K562 (cell line): Measurements from ENCODE around the gene SPATA19. TPM values are rescaled to one million over a fixed set of nuclear protein-coding genes. Genes with fewer than 3 reads are reported as not detected.

Experiments
- ATAC-seq: fragments of 200-7000 bp; cut with Tn5 transposase; 3 replicates; pipeline ENCODE4 v1.9.1; 2020; ENCODE audit warnings: moderate library complexity
- BruUV-seq: library from RNA; stranded (reverse); fragments of 400-500 nt; replicated peaks from 2 replicates; lab custom pipeline; 2021; lab: Mats Ljungman, UMichigan
- CTCF ChIA-PET: fragments of 300-600 bp; formaldehyde crosslinking; extraction: SDS; loops from one replicate; lab custom pipeline; 2021; ENCODE audit warnings: low intra/inter-chr PET ratio; lab: Yijun Ruan, JAX
- POLR2A ChIA-PET: fragments of 300-600, 350-650 bp; sonication (Branson Sonifier 250); formaldehyde crosslinking; extraction: SDS; loops from one replicate; lab custom pipeline; 2021; ENCODE audit warnings: antibody characterized with exemption, inconsistent platforms; lab: Yijun Ruan, JAX
- DNase-seq, 4 experiments: peaks; one replicate each; pipeline versions ENCODE4 v3.0.0 to v3.0.0-alpha.2; 2011 to 2018; ENCODE audit warnings: low spot score in 3 of 4, mixed read lengths in 3 of 4; ENCODE audit errors: extremely low read depth in 1 of 4
- FAIRE-seq: peaks from 2 replicates; lab custom pipeline; 2011; peaks lifted over from hg19 to GRCh38; lab: Jason Lieb, UNC
- H2AFZ ChIP-seq: 2 replicates; pipeline ENCODE4 v1.6.0; 2011; ENCODE audit warnings: low read depth, low read length, control low read depth, inconsistent platforms
- H3K27ac ChIP-seq: fragments of 200-600 bp; 3 replicates; pipeline ENCODE4 v1.8.0; 2011; ENCODE audit warnings: low read depth, mild to moderate bottlenecking, control low read depth, inconsistent platforms, low read length, moderate library complexity, mixed read lengths; ENCODE audit errors: extremely low read depth
- H3K27me3 ChIP-seq, 2 experiments: fragments of 300-600 bp in 1 of 2; 2 replicates in 1 of 2; 3 replicates in 1 of 2; pipeline versions ENCODE4 v1.6.0 to v1.8.0; 2011; ENCODE audit warnings: inconsistent platforms in 2 of 2, low read length in 2 of 2, mild to moderate bottlenecking in 1 of 2, mixed read lengths in 1 of 2, moderate library complexity in 1 of 2; ENCODE audit not compliant: control insufficient read depth in 2 of 2, insufficient read depth in 2 of 2
- H3K36me3 ChIP-seq: fragments of 300-600 bp; 3 replicates; pipeline ENCODE4 v1.8.0; 2011; ENCODE audit warnings: mild to moderate bottlenecking, low read length, inconsistent platforms; ENCODE audit not compliant: control insufficient read depth, insufficient read depth
- H3K4me1 ChIP-seq, 2 experiments: fragments of 200-600 bp in 1 of 2; replicated peaks in 1 of 2; 2 replicates in 1 of 2; 3 replicates in 1 of 2; pipeline versions ENCODE4 v1.5.1 to v1.8.0; 2011; ENCODE audit warnings: inconsistent platforms in 2 of 2, low read length in 2 of 2, mild to moderate bottlenecking in 1 of 2, mixed read lengths in 1 of 2, moderate library complexity in 1 of 2; ENCODE audit not compliant: control insufficient read depth in 2 of 2, insufficient read depth in 2 of 2
- H3K4me2 ChIP-seq: 2 replicates; pipeline ENCODE4 v1.6.1; 2011; ENCODE audit warnings: low read length, control low read depth, inconsistent platforms, mixed read lengths; ENCODE audit not compliant: insufficient read depth
- H3K4me3 ChIP-seq: fragments of 200-600 bp; sonication (generic), shearing (Covaris generic); 2 replicates; pipeline ENCODE4 v1.5.1; 2016; ENCODE audit warnings: control low read depth, inconsistent platforms
- H3K79me2 ChIP-seq: fragments of 200-600 bp; 3 replicates; pipeline ENCODE4 v1.8.0; 2011; ENCODE audit warnings: low read length, inconsistent platforms; ENCODE audit not compliant: control insufficient read depth, insufficient read depth
- H3K9ac ChIP-seq, 2 experiments: 2 replicates each; pipeline versions ENCODE4 v1.6.0 to v1.6.1; 2011; ENCODE audit warnings: low read depth in 2 of 2, low read length in 2 of 2, control low read depth in 1 of 2, inconsistent platforms in 1 of 2, mild to moderate bottlenecking in 1 of 2, mixed read lengths in 1 of 2; ENCODE audit not compliant: insufficient read depth in 1 of 2
- H3K9me1 ChIP-seq: one replicate; pipeline ENCODE4 v1.6.0; 2011; ENCODE audit warnings: inconsistent platforms, mild to moderate bottlenecking, low read length, moderate library complexity; ENCODE audit not compliant: control insufficient read depth, insufficient read depth
- H3K9me3 ChIP-seq: replicated peaks from 2 replicates; pipeline ENCODE4 v1.5.1; 2011; ENCODE audit warnings: low read depth, low read length, inconsistent platforms; ENCODE audit not compliant: control insufficient read depth, insufficient read depth
- H4K20me1 ChIP-seq: replicated peaks from 2 replicates; pipeline ENCODE4 v1.6.1; 2011; ENCODE audit warnings: low read length, inconsistent platforms, mixed read lengths; ENCODE audit not compliant: control insufficient read depth, insufficient read depth
- BRCA1 ChIP-seq, 2 experiments: fragments of 450-650 bp in 1 of 2; sonication (generic) in 1 of 2; formaldehyde crosslinking in 1 of 2; IDR thresholded peaks; 2 replicates each; pipeline versions ENCODE4 v1.5.0 to v1.6.1; 2017 to 2020; ENCODE audit warnings: mild to moderate bottlenecking in 1 of 2, missing genetic modification reagents in 1 of 2
- CBFA2T3 ChIP-seq: fragments of 450-650 bp; IDR thresholded peaks from 2 replicates; pipeline ENCODE4 v1.6.1; 2017
- CHD2 ChIP-seq: IDR thresholded peaks from 2 replicates; pipeline ENCODE4 v1.6.1; 2011; ENCODE audit warnings: low read depth, low read length
- CHD4 ChIP-seq: fragments of 200-600 bp; sonication (generic); IDR thresholded peaks from 3 replicates; pipeline ENCODE4 v1.6.1; 2012; ENCODE audit warnings: low read depth, mild to moderate bottlenecking, mixed read lengths, low read length, inconsistent platforms; ENCODE audit not compliant: insufficient read depth, insufficient replicate concordance, poor library complexity, severe bottlenecking
- HINFP ChIP-seq: fragments of 450-650 bp; conservative IDR thresholded peaks from 2 replicates; pipeline ENCODE4 v1.6.1; 2016; ENCODE audit warnings: missing genetic modification characterization, low read depth, mild to moderate bottlenecking, control low read depth, missing compliant biosample characterization
- NFE2 ChIP-seq: IDR thresholded peaks from 2 replicates; pipeline ENCODE4 v1.6.1; 2014; ENCODE audit warnings: antibody characterized with exemption, low read depth
- NFYB ChIP-seq: IDR thresholded peaks from 2 replicates; pipeline ENCODE4 v1.6.1; 2011; ENCODE audit warnings: mild to moderate bottlenecking, moderate library complexity; ENCODE audit not compliant: insufficient read length; ENCODE audit errors: extremely low read depth
- NR2F6 ChIP-seq: fragments of 450-650 bp; formaldehyde crosslinking; IDR thresholded peaks from 2 replicates; pipeline ENCODE4 v1.4.0; 2020; ENCODE audit warnings: mild to moderate bottlenecking
- SMARCB1 ChIP-seq: IDR thresholded peaks from 2 replicates; pipeline ENCODE4 v1.6.1; 2011; ENCODE audit warnings: improper control_type of control experiment, low read depth; ENCODE audit not compliant: insufficient read length
- SREBF1 ChIP-seq: fragments of 150-350 bp; IDR thresholded peaks from 2 replicates; pipeline ENCODE4 v1.6.1; 2014; ENCODE audit warnings: antibody characterized with exemption, low read depth, low read length, borderline replicate concordance
- ZFP1 ChIP-seq: fragments of 450-650 bp; formaldehyde crosslinking; IDR thresholded peaks from 2 replicates; pipeline ENCODE4 v1.4.0; 2020; ENCODE audit warnings: mild to moderate bottlenecking, mixed read lengths
- ZFP30 ChIP-seq: fragments of 250-450 bp; sonication (Bioruptor Pico); IDR thresholded peaks from 2 replicates; pipeline ENCODE4 v1.8.0; 2022; ENCODE audit warnings: moderate library complexity, mild to moderate bottlenecking, inconsistent platforms, borderline replicate concordance
- ZKSCAN1 ChIP-seq: fragments of 150-350 bp; IDR thresholded peaks from 2 replicates; pipeline ENCODE4 v1.6.1; 2016; ENCODE audit warnings: low read depth, low read length
- ZNF395 ChIP-seq: fragments of 200-800 bp; sonication (Bioruptor generic); IDR thresholded peaks from 2 replicates; pipeline ENCODE4 v1.6.1; 2017; ENCODE audit warnings: missing genetic modification characterization, missing compliant biosample characterization
- ZNF584 ChIP-seq: fragments of 200-800 bp; sonication (Bioruptor generic); IDR thresholded peaks from 2 replicates; pipeline ENCODE4 v1.6.1; 2016; ENCODE audit warnings: low read depth, mild to moderate bottlenecking, missing genetic modification characterization, missing compliant biosample characterization
- ZNF778 ChIP-seq: fragments of 450-650 bp; formaldehyde crosslinking; IDR thresholded peaks from 2 replicates; pipeline ENCODE4 v1.4.0; 2020; ENCODE audit warnings: mild to moderate bottlenecking, moderate library complexity
- ZSCAN29 ChIP-seq: fragments of 450-650 bp; IDR thresholded peaks from 2 replicates; pipeline ENCODE4 v1.6.1; 2017
- WGBS: fragments of 100-300 bp; shearing (Covaris generic); methylation state at CpG from one replicate; pipeline ENCODE4 v1.1.6; 2016; ENCODE audit warnings: low coverage, mixed read lengths; ENCODE audit not compliant: insufficient coverage; ENCODE audit errors: missing lambda C conversion rate; 5-methylcytosine and 5-hydroxymethylcytosine counted together
- in situ Hi-C: fragments of 300-500 bp; cut with MboI; formaldehyde crosslinking; loops from 4 replicates; pipeline ENCODE4 v1.15.0; 2018; ENCODE audit warnings: inconsistent platforms, mixed read lengths
- intact Hi-C: fragments of 100-400 bp; cut with micrococcal nuclease; formaldehyde crosslinking; loops from 2 replicates; pipeline ENCODE4 v1.14.2; 2022
- polyA plus RNA-seq, 8 experiments: library from polyadenylated mRNA; depleted of rRNA in 4 of 8; stranded (reverse) in 5 of 8; unstranded in 3 of 8; fragments of >200 nt; fragmentation: Nextera tagmentation in 2 of 8; fragmentation: Illumina TruSeq in 1 of 8; extraction: Ambion mirVana in 2 of 8; extraction: Trizol in 1 of 8; gene quantifications; 2 replicates each; pipeline versions ENCODE4 v1.2.1 to v1.2.3, GENCODE V29; 2011 to 2014; ENCODE audit warnings: inconsistent platforms in 1 of 8, missing spikeins in 1 of 8
- total RNA-seq, 7 experiments: library from RNA; depleted of rRNA in 6 of 7; stranded (reverse); fragments of >200 nt in 6 of 7; fragmentation: Illumina TruSeq in 2 of 7; extraction: Trizol in 2 of 7; gene quantifications; 2 replicates each; pipeline versions ENCODE4 v1.2.1 to v1.2.3, GENCODE V29; 2011 to 2021; ENCODE audit warnings: low replicate concordance in 1 of 7
- TF ChIP-seq, protein P1 (sequence below): fragments of 450-650 bp; IDR thresholded peaks from 2 replicates; pipeline ENCODE4 v1.6.1; 2018; ENCODE audit not compliant: partially characterized antibody

SPATA19 gene
- total and polyA plus RNA-seq, 9 of the 15 experiments (the other 6 are each of a cell fraction or from before 2014, with no cell fraction given): not detected

DNA sequence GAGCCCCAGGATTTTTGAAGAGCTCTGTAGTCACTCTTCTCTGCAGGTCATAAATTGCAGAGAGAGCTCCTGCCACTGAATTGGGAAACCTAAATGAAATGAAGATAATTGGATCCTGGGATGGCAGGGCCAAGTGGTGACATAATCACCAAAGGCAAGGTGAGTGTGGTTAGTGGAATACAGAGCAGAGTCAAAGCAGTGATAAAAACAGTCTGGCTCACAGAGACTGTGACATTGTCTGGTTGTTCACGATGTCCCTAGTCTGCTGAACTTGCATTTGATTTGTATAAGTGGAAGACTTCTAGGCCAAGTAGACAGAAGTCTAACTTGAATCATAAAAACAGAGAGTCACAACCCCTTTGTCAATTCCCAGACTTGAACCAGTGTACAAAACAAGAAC lies 26.8 kb upstream of the SPATA19 start:
- Histone ChIP-seq H4K20me1 (no peaks in the 10 kb centered on the region), H3K9me1 (no peaks in the 10 kb centered on the region), H3K4me1 (no peaks in the 10 kb centered on the region), H3K9ac (no peak overlapping the region), H3K27ac (no peak overlapping the region), H3K27me3 (no peaks in the 10 kb centered on the region), H3K4me2 (no peak overlapping the region), H3K36me3 (no peaks in the 10 kb centered on the region), H3K4me3 (no peak overlapping the region), H3K9me3 (no peaks in the 10 kb centered on the region), H2AFZ (no peak overlapping the region), H3K79me2 (no peaks in the 10 kb centered on the region)
- DNase-seq (no peak), FAIRE-seq (no peak), ATAC-seq (no peak)
- ChIA-PET CTCF (no interaction called here), POLR2A (no interaction called here)
- BruUV-seq: no TSS peak
- in situ Hi-C loops: no loop called here
- 0% methylated on average over 1 of the region's 1 CpG for WGBS
- intact Hi-C loops: no loop called here
- no peak for TF ChIP-seq SREBF1
- no peak for TF ChIP-seq CHD2
- TF ChIP-seq HINFP (tag): no peak
- no peak for TF ChIP-seq ZNF584 (CRISPR knock-in tag)
- no peak for TF ChIP-seq ZFP1 (CRISPR knock-in tag)
- TF ChIP-seq ZFP30 (CRISPR knock-in tag): no peak
- no peak for TF ChIP-seq CBFA2T3
- TF ChIP-seq BRCA1 (IDR thresholded peaks at IDR 0.05): no peak
- TF ChIP-seq BRCA1 (CRISPR knock-in tag; IDR thresholded peaks at IDR 0.05): no peak
- no peak for TF ChIP-seq NFE2
- no peak for TF ChIP-seq ZNF778
- no peak for TF ChIP-seq ZSCAN29
- no peak for TF ChIP-seq SMARCB1
- TF ChIP-seq, protein P1, sequence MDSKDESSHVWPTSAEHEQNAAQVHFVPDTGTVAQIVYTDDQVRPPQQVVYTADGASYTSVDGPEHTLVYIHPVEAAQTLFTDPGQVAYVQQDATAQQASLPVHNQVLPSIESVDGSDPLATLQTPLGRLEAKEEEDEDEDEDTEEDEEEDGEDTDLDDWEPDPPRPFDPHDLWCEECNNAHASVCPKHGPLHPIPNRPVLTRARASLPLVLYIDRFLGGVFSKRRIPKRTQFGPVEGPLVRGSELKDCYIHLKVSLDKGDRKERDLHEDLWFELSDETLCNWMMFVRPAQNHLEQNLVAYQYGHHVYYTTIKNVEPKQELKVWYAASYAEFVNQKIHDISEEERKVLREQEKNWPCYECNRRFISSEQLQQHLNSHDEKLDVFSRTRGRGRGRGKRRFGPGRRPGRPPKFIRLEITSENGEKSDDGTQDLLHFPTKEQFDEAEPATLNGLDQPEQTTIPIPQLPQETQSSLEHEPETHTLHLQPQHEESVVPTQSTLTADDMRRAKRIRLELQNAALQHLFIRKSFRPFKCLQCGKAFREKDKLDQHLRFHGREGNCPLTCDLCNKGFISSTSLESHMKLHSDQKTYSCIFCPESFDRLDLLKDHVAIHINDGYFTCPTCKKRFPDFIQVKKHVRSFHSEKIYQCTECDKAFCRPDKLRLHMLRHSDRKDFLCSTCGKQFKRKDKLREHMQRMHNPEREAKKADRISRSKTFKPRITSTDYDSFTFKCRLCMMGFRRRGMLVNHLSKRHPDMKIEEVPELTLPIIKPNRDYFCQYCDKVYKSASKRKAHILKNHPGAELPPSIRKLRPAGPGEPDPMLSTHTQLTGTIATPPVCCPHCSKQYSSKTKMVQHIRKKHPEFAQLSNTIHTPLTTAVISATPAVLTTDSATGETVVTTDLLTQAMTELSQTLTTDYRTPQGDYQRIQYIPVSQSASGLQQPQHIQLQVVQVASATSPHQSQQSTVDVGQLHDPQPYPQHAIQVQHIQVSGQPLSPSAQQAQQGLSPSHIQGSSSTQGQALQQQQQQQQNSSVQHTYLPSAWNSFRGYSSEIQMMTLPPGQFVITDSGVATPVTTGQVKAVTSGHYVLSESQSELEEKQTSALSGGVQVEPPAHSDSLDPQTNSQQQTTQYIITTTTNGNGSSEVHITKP: no peak
- TF ChIP-seq NFYB: no peak
- no peak for TF ChIP-seq ZNF395
- TF ChIP-seq CHD4: no peak
- TF ChIP-seq ZKSCAN1: no peak
- no peak for TF ChIP-seq NR2F6 (CRISPR knock-in tag)
